Bronchial epithelial cell (primary cell): Measurements from ENCODE around the gene SEC22A. TPM values are rescaled to one million over a fixed set of nuclear protein-coding genes. Genes with fewer than 3 reads are reported as not detected.

Experiments
- DNase-seq: peaks from one replicate; pipeline ENCODE4 v3.0.0-alpha.2; 2010; ENCODE audit warnings: low read depth
- FAIRE-seq: peaks from 2 replicates; lab custom pipeline; 2011; peaks lifted over from hg19 to GRCh38; lab: Jason Lieb, UNC
- H3K27me3 ChIP-seq: 2 replicates; pipeline ENCODE4 v1.5.1; 2011; ENCODE audit warnings: low read length; ENCODE audit not compliant: control insufficient read depth, insufficient read depth
- H3K36me3 ChIP-seq: 2 replicates; pipeline ENCODE4 v1.5.1; 2011; ENCODE audit warnings: low read length; ENCODE audit not compliant: control insufficient read depth, insufficient read depth
- H3K4me3 ChIP-seq: 2 replicates; pipeline ENCODE4 v1.5.1; 2011; ENCODE audit warnings: mild to moderate bottlenecking, low read depth, low read length, control low read depth
- CTCF ChIP-seq: IDR thresholded peaks from 2 replicates; pipeline ENCODE4 v1.5.1; 2011; ENCODE audit warnings: mild to moderate bottlenecking, moderate library complexity, low read length, control low read depth, inconsistent platforms; ENCODE audit not compliant: insufficient read depth, severe bottlenecking
- total RNA-seq: library from RNA; depleted of rRNA; stranded (reverse); fragments of >200 nt; gene quantifications from 2 replicates; pipeline ENCODE4 v1.2.1, GENCODE V29; 2014

The SEC22A gene
- total RNA-seq, 1 donor from 2014 or later = 44.0 TPM

GRCh38 chr3:123263941-123264340 lies 62.2 kb downstream of the SEC22A start:
- no peak for DNase-seq
- no peak for FAIRE-seq
- H3K4me3 ChIP-seq = no peak overlapping the region
- H3K36me3 ChIP-seq = peaks cover 2% of the 10 kb centered on the region
- H3K27me3 ChIP-seq = no peaks in the 10 kb centered on the region
- TF ChIP-seq CTCF = no peak

- Histone ChIP-seq H3K4me3 (no peak overlapping the region), H3K27me3 (no peaks in the 10 kb centered on the region), H3K36me3 (peaks cover 2% of the 10 kb centered on the region)
- FAIRE-seq (no peak), DNase-seq (no peak)
- TF ChIP-seq CTCF = no peak
Measured at GRCh38 chr3:123267821-123268220, 66.1 kb downstream of the SEC22A start.

- DNase-seq = no peak
- TF ChIP-seq CTCF = no peak
- H3K4me3 ChIP-seq = no peak overlapping the region
- no peaks in the 10 kb centered on the region for H3K27me3 ChIP-seq
- no peak for FAIRE-seq
- peaks cover 2% of the 10 kb centered on the region for H3K36me3 ChIP-seq
Measured at GRCh38 chr3:123270818-123271217, 69.1 kb downstream of the SEC22A start.

DNA sequence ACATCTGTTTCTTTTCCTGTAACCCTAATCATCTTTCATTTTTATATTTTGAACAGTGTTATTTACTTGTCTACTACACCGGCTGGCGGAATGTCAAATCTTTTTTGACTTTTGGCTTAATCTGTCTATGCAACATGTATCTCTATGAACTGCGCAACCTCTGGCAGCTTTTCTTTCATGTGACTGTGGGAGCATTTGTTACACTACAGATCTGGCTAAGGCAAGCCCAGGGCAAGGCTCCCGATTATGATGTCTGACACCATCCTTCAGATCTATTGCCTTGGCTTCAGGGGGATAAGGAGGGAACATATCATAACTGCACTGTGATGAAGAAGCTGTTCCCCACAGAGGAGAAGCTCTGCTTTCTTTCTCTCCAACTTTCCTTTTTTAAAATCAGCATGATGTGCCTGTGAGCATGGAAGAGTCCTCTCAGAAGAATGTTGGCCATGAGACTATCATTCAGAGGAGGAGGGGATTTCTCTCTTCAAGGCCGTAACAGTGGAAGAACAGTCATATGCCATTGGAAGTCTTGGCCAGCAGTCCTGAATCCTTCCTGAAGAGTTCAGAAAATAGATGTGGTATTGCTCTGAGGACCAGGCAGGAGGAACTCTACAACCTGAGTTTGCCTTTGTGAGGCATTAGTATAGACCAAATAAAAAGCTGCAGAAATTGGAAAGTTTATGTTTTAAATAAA lies 69.9 kb downstream of the SEC22A start:
- Histone ChIP-seq H3K27me3 (no peaks in the 10 kb centered on the region), H3K36me3 (peaks cover 2% of the 10 kb centered on the region), H3K4me3 (no peak overlapping the region)
- TF ChIP-seq CTCF = no peak
- DNase-seq (no peak), FAIRE-seq (no peak)

DNA sequence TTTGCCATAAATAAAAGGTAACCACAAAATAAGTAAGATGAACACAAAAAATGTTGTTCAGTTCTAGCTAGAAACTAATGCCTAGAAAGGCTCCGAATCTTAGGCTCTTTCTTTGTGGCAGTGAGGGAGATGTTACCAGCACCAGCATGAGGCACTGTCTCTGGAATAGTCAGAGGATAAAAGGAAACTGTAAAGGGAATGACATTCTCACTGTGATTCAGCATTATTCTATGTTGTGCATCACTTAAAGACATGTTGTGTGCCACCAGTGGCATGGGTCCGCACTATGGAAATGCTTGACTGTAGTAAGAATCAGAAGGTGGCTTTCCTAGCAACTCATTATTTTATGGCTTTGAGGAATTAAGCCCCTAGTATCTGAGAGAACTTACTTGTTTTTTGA lies 70.8 kb downstream of the SEC22A start:
- no peak for TF ChIP-seq CTCF
- Histone ChIP-seq H3K36me3 (peaks cover 2% of the 10 kb centered on the region), H3K4me3 (no peak overlapping the region), H3K27me3 (no peaks in the 10 kb centered on the region)
- DNase-seq = peak; percentile 58
- no peak for FAIRE-seq

GRCh38 chr3:123275691-123276090 lies 73.9 kb downstream of the SEC22A start:
- FAIRE-seq = no peak

More at GRCh38 chr3:123275691-123276090, 73.9 kb downstream of the SEC22A start:
- no peaks in the 10 kb centered on the region for H3K27me3 ChIP-seq
- no peak for DNase-seq
- H3K36me3 ChIP-seq = no peaks in the 10 kb centered on the region
- no peak overlapping the region for H3K4me3 ChIP-seq
- no peak for TF ChIP-seq CTCF
